ENCODE data around the gene POLQ. TPM values are rescaled to one million over a fixed set of nuclear protein-coding genes. Genes with fewer than 3 reads are reported as not detected.

The POLQ gene
- total and polyA plus RNA-seq, 10 of the 15 experiments (the other 5 are each of a cell fraction or from before 2014, with no cell fraction given) = 3.3 to 22.4 (median 15.9) TPM

GRCh38 chr3:121545574-121546455 is at the start of gene POLQ (continued):
- no peak for TF ChIP-seq ZNF687 (IDR thresholded peaks at IDR 0.05)
- no peak for TF ChIP-seq USF1 (IDR thresholded peaks at IDR 0.05; ENCODE audit: borderline replicate concordance, extremely low read length, insufficient read depth, low read depth, low read length)
- no peak; the same call in 1 of the 2 replicates for TF ChIP-seq LARP7 (IDR thresholded peaks at IDR 0.05)
- TF ChIP-seq NFXL1 (IDR thresholded peaks at IDR 0.05; ENCODE audit: borderline replicate concordance) = no peak
- TF ChIP-seq MEF2A (IDR thresholded peaks at IDR 0.05; ENCODE audit: insufficient read depth, low read depth, low read length) = peak; percentile 27; the same call in 1 of the 2 replicates
- TF ChIP-seq ASH2L (IDR thresholded peaks at IDR 0.05; ENCODE audit: borderline replicate concordance, low read depth) = no peak
- no peak for TF ChIP-seq NR2F1 (conservative IDR thresholded peaks at IDR 0.05)
- no peak for TF ChIP-seq IRF4 (IDR thresholded peaks at IDR 0.05; ENCODE audit: low read depth, low read length)
- no peak for TF ChIP-seq ZNF384 (IDR thresholded peaks at IDR 0.05; ENCODE audit: borderline replicate concordance, low read depth, low read length)
- no peak for TF ChIP-seq CEBPB (IDR thresholded peaks at IDR 0.05; ENCODE audit: borderline replicate concordance in 1 of 2, low read depth in 2 of 2, low read length in 2 of 2)
- no peak for TF ChIP-seq STAT1 (conservative IDR thresholded peaks at IDR 0.05)
- no peak for TF ChIP-seq JUND (IDR thresholded peaks at IDR 0.05; ENCODE audit: low read depth, low read length)
- no peak for TF ChIP-seq ZBED1 (IDR thresholded peaks at IDR 0.05; ENCODE audit: borderline replicate concordance)
- no peak for TF ChIP-seq ZNF217 (IDR thresholded peaks at IDR 0.05)
- TF ChIP-seq E2F4 (IDR thresholded peaks at IDR 0.05; ENCODE audit: low read depth, low read length) = peak; percentile 95
- no peak for TF ChIP-seq BCLAF1 (IDR thresholded peaks at IDR 0.05)
- TF ChIP-seq FOXK2 (IDR thresholded peaks at IDR 0.05) = no peak
- peak; percentile 46; the same call in 1 of the 2 replicates for TF ChIP-seq POLR2AphosphoS5 (IDR thresholded peaks at IDR 0.05; ENCODE audit: low read length)
- no peak for TF ChIP-seq YBX1 (IDR thresholded peaks at IDR 0.05)
- no peak for TF ChIP-seq SMAD1 (IDR thresholded peaks at IDR 0.05; ENCODE audit: low read depth, partially characterized antibody)
- no peak for TF ChIP-seq MYC (IDR thresholded peaks at IDR 0.05; ENCODE audit: insufficient read depth, insufficient read length, insufficient replicate concordance, low read length, severe bottlenecking)
- TF ChIP-seq ATF7 (IDR thresholded peaks at IDR 0.05; ENCODE audit: low read depth) = peak; percentile 30

Measured in GM12878 (cell line).